HG03039 (cell line): Measurements from ENCODE around the gene VPS25.
A peak's percentile ranks its signal among the peaks of the same experiment; 100 is the strongest.
"Not testable (repeated sequence)": the region's sequence is repeated elsewhere in the genome, so short reads cannot be mapped to it uniquely, and the experiment has no call there.

Experiments used
- ATAC-seq: cut with Tn5 transposase; IDR thresholded peaks from one replicate; pipeline ENCODE4 v1.9.1; 2021; ENCODE audit warnings: mild to moderate bottlenecking, moderate library complexity; ENCODE audit not compliant: unreplicated experiment

Gene VPS25

DNA sequence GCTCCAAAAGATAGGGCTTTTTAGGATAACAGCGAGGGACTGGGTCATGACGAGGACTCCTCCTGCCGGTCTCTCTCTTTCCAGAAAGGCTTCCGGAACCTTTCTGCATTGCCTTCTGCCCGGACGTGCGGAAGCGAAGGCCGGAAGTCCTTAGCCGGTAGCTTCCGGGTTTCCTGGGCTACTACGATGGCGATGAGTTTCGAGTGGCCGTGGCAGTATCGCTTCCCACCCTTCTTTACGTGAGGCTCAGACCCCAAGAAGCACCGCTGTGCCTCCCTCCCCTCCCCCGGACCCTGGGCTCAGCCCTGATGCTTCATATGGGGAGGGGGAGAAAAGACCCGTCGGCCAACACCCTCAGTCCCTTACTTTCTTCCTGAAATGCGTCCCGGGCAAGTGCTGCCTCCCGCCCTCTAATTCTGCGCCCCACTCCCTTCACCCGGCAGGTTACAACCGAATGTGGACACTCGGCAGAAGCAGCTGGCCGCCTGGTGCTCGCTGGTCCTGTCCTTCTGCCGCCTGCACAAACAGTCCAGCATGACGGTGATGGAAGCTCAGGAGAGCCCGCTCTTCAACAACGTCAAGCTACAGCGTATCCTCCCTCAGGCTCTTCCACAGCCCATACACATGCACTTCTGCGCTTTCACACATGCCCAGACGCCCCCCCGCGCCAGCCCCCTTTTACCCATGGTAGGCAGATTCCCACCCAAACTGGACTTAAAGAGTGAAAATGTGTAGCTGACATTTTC, at the start of gene VPS25:
Gene VPS25, plus strand, starts transcription at position 160 of the 746 bp plus-strand sequence. Its CDS starts 27 bp downstream, at position 187.
- peak; percentile 73 for ATAC-seq

DNA sequence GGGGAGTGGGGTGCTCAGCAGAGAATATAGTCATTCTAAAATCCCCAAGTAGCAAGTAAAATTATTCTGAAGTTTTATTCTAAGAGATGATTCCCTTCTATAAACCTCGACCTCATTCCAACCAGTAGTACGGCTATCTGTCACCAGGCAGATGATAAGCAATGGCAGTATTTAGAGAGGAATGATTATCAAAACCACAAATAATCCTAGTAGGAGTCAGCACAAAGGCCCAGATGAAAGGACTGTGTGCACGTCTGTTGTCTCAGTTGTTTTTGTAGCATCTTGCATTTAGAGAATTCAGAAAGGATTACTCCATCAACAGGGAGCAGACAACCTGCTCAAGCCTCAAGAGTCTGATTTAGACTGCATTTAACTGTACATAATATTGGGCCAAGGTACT, 49.6 kb upstream of the VPS25 start:
- no peak for ATAC-seq

DNA sequence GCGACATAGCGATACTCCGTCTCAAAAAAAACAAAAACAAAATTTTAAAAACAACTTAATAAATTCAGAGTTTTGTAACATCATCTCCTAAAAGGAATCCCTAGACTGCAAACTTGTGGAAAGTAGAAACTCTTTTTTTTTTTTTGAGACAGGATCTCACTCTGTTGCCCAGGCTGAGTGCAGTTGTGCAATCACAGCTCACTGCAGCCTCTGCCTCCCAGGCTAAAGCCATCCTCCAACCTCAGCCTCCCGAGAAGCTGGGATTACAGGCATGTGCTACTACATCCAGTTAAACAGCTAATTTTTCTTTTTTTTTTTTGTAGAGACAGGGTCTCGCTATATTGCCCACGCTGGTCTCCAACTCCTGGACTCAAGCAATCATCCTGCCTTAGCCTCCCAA, 48.1 kb upstream of the VPS25 start:
- no peak for ATAC-seq

DNA sequence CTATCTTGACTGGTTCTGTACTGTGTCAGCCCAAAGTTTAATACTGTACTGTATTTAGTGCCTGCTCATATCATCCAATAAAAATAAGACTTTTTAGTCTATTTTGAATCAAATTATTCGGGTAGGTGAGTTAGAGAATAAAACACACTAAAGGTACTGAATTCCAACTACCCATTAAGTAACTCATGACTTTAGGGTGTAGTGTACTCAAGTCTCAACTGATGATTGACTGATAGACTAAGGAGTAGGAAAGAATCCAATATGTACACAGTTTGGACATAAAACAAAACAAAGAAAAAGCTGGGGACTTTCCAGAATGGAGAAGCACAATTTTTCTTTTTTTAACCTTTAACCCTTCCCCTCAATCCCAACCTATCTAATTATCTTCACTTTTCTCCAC, 32.5 kb upstream of the VPS25 start:
- no peak for ATAC-seq

DNA sequence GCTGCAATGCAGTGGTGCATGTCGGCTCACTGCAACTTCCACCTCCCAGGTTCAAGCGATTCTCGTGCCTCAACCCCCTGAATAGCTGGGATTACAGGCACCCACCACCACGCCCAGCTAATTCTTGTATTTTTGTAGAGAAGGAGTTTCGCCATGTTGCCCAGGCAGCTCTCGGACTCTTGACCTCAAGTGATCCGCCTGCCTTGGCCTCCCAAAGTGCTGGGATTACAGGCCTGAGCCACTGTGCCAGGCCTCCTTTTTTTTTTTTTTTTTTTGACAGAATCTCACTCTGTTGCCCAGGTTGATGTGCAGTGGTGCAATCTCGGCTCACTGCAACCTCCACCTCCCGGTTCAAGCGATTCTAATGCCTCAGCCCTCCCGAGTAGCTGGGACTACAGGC, 30.3 kb upstream of the VPS25 start:
- ATAC-seq, result not testable (repeated sequence)

DNA sequence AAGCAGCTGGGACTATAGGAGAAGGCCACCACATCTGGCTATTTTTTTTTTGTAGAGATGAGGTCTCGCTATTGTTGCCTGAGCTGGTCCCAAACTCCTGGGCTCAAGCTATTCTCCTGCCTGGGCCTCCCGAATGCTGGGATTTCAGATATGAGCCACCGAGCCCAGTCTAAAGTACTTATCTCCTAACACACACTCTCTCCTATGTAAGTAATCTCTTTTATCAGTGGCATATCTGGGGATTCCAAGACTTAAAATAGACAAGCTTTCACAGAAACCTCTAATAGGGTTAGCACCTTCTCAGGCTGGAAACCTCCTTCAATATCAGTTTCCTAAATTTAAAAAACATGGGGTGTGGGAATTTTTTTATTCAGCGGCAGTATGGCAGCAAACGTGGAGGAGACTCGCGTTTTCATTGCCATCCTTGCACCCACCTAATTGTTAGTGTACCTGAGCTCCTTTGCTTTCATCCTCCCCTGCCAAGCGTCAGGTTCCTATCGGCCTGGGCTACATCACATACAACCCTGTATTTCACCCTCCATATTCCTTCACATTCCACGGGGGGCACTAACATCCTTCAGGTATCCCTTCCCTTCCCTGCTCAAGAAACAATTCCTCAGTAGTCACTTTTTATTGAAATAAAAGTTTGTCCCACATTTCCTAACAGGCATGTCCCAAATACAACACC, 29.5 kb upstream of the VPS25 start:
- ATAC-seq, result no peak

DNA sequence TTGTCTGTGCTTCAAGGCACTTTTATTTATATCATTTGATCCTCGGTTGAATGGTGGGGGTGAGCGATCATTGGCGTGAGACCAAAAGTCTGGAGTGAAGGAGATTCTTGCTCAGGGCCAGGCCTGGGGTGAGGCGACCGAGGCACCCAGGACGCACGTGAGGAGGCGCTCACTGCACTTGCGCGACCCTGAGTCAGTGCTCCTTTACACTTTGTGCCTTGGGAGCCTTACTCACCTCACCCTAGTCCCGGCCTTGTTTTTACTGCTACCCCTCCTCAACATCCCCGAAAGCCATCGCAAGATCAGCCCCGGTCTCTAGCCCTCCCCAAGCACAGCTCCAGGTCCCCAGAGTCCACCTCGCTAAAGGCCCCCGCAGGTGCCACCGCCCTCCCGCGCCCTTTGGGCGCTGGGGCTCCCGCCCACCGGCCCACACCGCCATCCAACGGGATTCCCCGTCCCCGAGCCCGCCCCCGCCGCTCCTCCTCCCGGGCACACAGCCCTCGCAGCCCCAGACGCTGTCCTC, 28.9 kb upstream of the VPS25 start:
- ATAC-seq, result peak; percentile 45

DNA sequence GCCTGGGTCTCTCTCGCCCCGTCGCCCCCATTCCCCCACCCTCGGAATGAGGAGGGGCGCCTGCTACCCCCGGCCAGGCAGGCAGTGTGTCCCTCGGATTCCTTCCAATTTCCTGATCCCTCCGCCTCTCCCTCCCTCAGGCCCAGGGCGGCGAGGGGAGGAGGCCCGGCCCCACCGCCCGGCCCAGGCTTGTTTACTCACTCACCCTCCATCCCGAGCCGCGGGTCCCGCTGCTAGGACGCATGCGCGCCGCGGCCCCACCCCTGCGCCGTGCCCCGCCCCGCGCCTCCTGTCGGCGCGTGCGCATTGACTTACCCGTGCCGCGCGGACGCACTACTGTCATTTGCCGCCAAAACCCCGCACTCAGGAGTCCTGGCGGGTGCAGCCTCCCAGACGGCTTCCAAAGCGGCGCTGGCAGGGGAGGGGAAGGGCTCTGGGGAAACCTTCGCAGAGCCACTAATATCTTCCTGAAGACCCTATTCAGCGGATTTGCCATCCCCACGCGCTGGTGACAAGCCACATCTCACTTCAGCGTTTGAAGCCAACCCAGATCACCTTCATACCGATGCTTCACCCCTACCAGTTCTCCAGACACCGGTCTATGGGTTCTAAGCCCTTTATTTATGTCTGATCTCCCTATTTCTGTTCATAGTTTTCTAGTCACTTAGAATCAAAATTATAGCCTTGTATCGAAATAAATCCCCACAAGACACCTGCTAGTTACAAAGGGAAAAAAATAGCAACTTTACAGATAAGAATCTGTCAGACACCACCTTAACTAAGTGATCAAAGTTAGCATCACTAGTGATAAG, 28.2 kb upstream of the VPS25 start, which contains the start of gene EZH1:
Gene EZH1, minus strand, starts transcription at position 235 of the 812 bp plus-strand sequence. CDS start 16,099 bp downstream, outside the sequence.
- ATAC-seq, result peak; percentile 73

DNA sequence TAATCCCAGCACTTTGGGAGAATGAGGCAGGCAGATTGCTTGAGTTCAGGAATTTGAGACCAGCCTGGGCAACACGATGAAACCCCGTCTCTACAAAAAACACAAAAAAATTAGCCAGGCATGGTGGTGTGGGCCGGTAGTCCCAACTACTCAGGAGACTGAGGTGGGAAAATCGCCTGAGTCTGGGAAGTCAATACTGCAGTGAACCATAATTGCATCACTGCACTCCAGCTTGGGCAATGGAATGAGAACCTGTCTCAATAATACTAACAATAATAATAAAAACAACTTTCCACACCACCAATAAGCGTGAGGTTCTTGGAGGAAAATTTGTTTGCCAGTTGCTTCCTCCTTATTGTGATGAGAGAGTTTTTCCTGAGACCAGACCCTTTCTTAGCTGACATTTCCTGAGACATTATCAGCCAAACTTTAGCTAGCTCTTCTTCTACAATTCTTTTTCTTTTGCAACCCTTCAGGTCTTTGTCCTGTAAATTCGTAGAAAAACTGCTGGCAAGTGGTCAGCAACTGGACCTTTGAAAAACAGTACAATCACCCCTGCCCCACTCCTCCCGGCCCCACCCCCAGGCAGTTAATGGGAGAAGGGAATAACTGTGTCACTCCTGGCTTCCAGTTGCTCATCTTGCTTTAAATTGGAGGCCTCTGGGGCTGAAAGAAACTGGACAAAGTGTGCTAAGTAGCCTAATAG, 24.9 kb upstream of the VPS25 start:
- ATAC-seq, result no peak

DNA sequence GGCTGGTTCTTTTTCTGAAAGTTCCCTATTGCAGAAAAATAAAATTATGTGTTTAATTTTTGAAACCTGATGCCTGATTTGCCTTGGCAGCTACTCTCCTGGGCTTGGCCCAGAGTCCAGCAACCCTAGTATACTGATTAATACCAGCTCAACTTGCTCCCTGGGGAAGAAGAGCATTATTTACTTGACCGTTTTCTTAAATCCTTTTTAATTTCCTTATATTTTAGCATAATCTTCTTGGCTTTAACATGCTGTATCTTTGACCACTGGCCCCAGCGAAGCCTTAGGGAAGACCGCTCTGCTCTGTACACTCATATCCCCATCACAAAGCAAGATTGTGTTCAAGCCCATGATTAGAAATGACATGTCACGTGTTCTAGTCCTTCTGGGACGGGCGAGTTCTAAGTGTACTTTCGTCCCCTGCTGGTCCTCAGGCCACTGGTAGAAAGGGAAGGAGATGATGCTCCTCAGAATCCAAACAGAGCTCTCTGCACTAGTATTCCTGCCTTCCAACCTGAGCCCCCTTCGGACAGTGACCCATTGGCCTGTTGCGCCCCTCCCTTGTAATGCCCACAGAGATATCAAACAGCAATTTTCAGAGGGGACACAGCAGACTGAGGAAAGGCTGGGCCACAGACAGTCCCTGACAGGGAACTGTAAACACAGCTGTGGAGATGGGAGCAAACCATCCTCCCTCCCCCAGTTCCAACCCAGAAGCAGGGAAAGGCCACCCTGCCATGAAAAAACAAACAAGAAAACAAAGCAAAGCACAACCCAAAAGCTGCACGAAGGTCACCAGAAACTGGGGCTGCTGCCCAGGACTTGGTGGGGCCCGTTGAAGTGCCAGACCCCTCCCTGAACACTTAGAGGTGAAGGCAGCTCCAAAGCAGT, 24.1 kb upstream of the VPS25 start:
- no peak for ATAC-seq

DNA sequence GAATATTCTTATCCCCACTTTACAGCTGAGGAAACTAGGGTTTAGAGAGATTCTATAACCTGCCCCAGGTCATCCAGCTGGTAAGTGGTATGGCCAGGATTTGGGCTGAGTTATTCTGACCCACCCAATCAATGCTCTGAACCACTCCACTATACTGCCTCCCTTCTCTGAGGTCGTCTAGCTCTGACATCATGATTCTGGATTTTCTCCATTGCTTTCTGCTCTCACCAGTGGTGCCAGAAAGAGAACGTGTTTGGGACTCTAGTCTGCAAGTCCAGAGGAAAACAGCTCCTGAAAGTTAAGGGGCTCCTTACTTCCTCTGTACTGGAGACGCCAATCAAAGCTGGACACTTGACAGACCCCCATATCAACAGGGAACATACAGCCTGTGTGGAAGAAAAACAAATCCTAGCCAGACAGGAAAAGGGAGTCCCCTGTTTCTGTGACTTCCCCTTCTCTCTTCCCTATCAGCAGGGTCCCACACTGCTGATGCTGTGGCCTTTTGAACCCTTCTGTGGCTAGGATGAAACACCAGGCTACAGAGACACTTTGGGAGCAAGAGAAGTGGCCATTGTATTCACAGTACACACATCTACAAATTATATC, 22.4 kb upstream of the VPS25 start:
- ATAC-seq, result no peak

DNA sequence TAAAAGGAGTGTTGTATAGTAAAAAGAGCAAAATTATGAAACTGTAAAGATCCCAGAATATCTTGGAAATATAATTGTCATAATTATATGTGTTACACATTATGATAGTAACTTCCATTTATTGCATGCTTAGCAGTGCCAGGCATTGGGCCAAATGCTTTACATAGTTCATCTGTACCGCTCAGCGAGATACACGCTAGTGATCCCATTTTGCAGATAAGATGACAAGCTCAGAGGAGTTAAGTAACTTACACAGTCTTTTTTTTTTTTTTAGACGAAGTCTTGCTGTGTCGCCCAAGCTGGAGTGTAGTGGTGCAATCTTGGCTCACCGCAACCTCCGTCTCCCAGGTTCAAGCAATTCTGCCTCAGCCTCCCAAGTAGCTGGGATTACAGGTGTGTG, 21.6 kb upstream of the VPS25 start:
- no peak for ATAC-seq

DNA sequence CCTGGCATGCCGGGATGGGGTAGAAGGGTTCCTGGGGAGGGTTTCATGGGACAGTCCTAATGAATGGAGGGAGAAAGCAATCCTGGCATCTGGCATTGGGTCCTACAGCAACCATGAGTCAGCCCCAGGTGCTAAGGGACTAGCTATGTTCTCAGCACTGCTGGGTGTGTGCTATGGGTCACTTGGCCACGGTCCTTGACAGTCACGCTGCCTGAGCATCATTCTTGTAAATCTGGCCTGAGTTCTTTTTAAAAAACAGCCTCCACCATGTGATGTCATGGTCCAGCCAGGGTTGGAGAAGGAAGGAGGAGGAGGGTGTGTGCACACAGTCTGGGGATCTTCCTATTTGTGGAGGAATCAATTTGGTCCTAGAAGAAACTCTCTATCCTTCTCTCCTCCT, 18.5 kb upstream of the VPS25 start:
- ATAC-seq, result no peak

DNA sequence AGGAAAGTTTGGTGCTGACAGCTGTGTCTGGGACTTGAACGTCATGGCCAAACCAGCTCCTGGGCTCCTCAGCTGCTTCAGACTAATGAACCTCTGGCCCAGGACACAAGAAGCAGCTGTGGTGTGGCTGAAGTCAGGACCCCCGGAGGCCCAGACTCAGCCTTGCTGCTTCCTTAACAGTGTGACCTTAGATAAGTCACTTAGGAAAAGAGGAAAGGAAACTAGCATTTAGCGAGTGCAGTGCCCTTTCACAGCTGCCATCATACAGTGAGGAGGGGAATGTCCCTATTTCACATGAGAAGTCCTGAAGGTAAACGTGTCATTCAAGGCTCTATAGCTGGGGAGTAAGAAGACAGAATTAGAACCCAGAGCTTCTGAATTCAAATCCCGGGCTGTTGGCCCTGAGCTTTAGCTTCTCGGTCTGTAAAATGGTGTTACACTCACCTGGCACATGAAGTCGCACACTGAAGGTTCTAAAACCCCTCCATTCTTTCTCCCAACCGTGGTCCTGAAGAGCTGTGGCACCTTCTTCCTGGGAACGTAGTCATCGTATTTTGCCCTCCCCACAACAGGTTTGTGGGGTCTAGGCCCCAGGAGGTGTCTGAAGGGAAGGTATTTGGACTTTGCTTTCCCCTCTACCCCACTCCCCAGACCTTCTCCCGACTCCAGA, 13.1 kb upstream of the VPS25 start:
- ATAC-seq, result no peak

DNA sequence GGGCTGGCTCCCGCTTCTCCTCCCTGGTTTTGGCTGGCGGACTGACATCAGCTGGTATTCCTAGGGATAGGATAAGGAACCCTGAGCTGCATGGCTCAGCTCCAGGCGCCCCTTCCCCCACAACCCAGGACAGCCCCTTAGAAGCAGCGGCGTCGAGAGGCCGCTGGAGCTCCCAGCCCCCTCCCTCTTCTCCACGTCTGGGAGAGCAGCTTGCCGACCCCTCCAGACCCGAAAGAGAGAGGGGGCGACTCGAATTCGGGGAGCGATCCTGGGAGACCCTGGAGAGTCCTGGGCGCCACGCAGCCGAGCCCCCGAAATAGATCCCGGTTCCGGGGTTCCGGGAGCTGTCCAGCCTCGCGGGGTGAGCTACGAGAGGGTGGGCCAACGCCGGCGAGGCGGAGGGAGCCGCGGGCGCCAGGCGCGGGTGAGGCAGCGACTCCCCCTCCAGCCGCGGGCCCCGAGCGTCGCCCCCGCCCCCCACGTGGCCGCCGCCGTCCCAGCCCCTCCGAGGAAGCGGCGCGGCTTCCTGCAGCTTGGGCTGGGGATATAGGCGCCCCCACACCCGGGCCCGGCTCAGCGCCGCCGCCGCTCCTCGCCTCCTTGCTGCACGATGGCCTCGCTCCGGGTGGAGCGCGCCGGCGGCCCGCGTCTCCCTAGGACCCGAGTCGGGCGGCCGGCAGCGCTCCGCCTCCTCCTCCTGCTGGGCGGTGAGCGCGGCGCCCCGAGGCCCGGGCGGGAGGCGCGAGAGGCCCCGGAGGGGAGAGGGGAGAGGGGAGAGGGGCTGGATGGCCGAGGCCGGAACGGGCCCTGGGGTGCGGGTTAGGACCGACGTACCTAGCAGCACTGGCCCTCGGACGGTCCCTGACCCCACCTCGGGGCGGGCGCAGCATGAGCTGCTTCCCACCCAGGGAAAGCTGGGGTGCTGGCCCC, 12.3 kb upstream of the VPS25 start, which contains the start of gene RAMP2:
Gene RAMP2, plus strand, starts transcription at position 576 of the 930 bp plus-strand sequence. Its CDS starts 35 bp downstream, at position 611.
- ATAC-seq, result no peak

DNA sequence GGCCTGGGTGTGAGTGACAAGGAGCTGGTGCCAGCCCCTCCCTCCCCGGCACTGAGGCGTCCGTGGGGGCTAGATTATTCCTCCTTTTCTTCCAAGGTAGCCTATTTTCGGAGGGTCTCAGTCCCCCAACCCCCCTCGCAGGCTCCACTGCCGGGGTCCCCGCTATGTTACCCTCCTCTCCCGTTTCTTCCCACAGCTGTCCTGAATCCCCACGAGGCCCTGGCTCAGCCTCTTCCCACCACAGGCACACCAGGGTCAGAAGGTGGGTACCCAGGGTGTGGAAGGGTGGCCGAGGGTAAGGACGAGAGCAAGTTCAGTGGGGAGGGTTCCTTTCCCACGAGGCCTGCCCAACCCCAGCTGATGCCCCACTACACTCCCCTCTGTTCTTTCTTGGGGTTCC, 11.6 kb upstream of the VPS25 start:
- no peak for ATAC-seq

DNA sequence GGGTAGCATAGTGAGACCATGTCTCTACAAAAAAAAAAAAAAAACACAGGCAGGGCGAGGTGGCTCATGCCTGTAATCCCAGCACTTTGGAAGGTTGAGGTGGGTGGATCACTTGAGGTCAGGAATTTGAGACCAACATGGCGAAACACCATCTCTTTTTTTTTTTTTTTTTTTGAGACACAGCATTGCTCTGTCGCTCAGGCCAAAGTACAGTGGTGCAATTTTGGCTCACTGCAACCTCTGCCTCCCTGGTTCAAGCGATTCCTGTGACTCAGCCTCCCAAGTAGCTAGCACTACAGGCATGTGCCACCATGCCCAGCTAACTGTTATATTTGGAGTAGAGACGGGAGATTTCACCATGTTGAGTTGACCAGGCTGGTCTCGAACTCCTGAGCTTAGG, 7.1 kb upstream of the VPS25 start:
- ATAC-seq, result no peak

DNA sequence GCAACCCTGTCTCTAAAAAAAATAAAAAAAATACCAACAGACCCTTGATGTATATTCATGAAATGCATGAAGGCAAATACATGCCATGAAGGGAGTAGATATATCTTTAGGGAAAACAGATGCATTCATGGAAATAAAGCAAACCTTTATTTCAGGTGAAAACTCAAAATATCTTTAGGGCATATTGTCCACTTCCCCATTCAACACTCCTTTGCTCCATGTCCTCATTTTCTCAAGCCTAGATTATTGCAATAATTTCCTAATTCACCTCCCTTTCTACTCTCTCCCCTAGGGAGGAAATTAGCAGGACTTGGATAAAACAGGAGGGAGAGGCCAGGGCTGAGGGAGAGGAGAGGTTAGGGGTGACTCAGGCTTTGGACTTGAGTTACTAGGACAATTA, 5.7 kb upstream of the VPS25 start:
- no peak for ATAC-seq
